AG04450 (cell line): Measurements from ENCODE around the gene STPG2. TPM values are rescaled to one million over a fixed set of nuclear protein-coding genes. Genes with fewer than 3 reads are reported as not detected.

Experiments used
- CTCF ChIA-PET: fragments of 300-600, 350-600 bp; formaldehyde crosslinking; extraction: SDS; loops from one replicate; lab custom pipeline; 2022; ENCODE audit warnings: antibody characterized with exemption, inconsistent platforms; lab: Charles Lee
- POLR2A ChIA-PET: fragments of 350-600 bp; formaldehyde crosslinking; extraction: SDS; loops from one replicate; lab custom pipeline; 2021; ENCODE audit warnings: antibody characterized with exemption, inconsistent platforms; lab: Yijun Ruan, JAX
- DNase-seq: peaks from one replicate; pipeline ENCODE4 v3.0.0-alpha.2; 2011; ENCODE audit warnings: low read depth, low spot score
- H3K27ac ChIP-seq: one replicate; pipeline ENCODE4 v1.5.1; 2012; ENCODE audit warnings: low read depth, low read length, control low read depth
- H3K27me3 ChIP-seq: one replicate; pipeline ENCODE4 v1.6.0; 2012; ENCODE audit warnings: low read length; ENCODE audit not compliant: control insufficient read depth, insufficient read depth
- H3K4me3 ChIP-seq: 2 replicates; pipeline ENCODE4 v1.5.1; 2011; ENCODE audit warnings: mild to moderate bottlenecking, low read depth, low read length, control low read depth
- H3K9me3 ChIP-seq: 2 replicates; pipeline ENCODE4 v1.5.1; 2012; ENCODE audit warnings: low read length; ENCODE audit not compliant: control insufficient read depth, insufficient read depth
- polyA minus RNA-seq: library from RNA; depleted of rRNA, polyadenylated mRNA; stranded (reverse); fragments of >200 nt; gene quantifications from 2 replicates; pipeline ENCODE4 v1.2.3, GENCODE V29; 2011; rRNA and poly(A)+ RNA removed
- polyA plus RNA-seq: library from polyadenylated mRNA; depleted of rRNA; stranded (reverse); fragments of >200 nt; gene quantifications from 2 replicates; pipeline ENCODE4 v1.2.3, GENCODE V29; 2011; rRNA removed
- TF ChIP-seq, protein P1 (sequence below): IDR thresholded peaks from 2 replicates; pipeline ENCODE4 v1.5.1; 2011; ENCODE audit warnings: low read depth, low read length, control low read depth, inconsistent platforms

The STPG2 gene
- polyA plus RNA-seq (not detected in 2 replicates), polyA minus RNA-seq (not detected in 2 replicates)

DNA sequence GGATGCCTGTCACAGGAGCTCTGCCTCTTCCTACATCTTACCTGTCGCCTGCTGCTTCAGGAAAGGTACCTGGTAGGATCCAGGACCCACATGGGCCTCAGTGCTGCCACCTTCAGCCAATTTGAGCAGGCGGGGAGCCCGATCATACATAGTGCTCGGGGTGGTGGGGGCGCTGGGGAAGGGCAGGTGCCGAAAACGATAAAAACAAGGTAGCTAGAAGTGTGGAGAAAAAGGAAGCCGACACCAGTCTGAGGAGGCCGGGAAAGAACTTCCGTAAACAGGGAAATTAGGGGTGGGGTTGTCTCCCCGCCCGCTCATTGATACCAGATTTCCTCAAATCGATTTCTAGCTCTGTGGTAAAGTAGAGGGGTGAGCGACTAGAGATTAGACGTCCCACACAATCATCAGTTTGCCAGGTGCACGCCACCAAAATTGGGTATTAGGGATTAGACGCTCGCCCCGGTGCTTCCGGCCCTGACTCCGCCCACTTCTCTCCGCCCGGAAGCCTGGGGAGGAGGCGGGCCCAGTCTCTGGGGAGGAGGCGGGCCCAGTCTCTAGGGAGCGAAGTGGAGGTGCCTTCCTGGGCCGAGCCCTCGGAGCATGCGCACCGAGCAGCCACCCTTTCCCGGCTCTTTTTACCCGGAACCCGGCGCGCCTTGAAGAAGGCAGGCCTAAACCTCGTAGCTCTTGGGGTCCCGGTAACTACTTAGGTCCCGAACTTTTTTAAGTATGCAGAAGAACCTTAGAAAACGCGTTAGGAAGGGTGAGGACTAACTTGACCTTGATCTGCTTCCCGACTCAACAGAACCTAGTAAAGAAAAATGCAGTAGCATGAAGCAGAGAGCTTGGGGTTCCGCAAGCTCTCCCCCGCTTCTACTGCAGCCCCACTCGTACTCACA lies at the start of gene STPG2:
Gene STPG2, minus strand, starts transcription at position 476 of the 899 bp plus-strand sequence.
- Histone ChIP-seq H3K27me3 (no peaks in the 10 kb centered on the region), H3K4me3 (peak within 1 kb of the TSS; percentile 77), H3K27ac (no peak within 1 kb of the TSS), H3K9me3 (no peaks in the 10 kb centered on the region)
- ChIA-PET CTCF (interaction anchor here (1.1 to 1.6 kb wide), 5 partner anchors 24 to 1320 kb away, joined by 3 to 5 read pairs (median 3); partner anchors contain the start of gene METAP1), POLR2A (interaction anchor here (0.7 kb wide), 1 partner anchor 945 kb away, joined by 4 read pairs; the partner anchor contains the start of gene ADH5)
- TF ChIP-seq, protein P1, sequence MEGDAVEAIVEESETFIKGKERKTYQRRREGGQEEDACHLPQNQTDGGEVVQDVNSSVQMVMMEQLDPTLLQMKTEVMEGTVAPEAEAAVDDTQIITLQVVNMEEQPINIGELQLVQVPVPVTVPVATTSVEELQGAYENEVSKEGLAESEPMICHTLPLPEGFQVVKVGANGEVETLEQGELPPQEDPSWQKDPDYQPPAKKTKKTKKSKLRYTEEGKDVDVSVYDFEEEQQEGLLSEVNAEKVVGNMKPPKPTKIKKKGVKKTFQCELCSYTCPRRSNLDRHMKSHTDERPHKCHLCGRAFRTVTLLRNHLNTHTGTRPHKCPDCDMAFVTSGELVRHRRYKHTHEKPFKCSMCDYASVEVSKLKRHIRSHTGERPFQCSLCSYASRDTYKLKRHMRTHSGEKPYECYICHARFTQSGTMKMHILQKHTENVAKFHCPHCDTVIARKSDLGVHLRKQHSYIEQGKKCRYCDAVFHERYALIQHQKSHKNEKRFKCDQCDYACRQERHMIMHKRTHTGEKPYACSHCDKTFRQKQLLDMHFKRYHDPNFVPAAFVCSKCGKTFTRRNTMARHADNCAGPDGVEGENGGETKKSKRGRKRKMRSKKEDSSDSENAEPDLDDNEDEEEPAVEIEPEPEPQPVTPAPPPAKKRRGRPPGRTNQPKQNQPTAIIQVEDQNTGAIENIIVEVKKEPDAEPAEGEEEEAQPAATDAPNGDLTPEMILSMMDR, result peak; percentile 42
- DNase-seq, result peak; percentile 66

DNA sequence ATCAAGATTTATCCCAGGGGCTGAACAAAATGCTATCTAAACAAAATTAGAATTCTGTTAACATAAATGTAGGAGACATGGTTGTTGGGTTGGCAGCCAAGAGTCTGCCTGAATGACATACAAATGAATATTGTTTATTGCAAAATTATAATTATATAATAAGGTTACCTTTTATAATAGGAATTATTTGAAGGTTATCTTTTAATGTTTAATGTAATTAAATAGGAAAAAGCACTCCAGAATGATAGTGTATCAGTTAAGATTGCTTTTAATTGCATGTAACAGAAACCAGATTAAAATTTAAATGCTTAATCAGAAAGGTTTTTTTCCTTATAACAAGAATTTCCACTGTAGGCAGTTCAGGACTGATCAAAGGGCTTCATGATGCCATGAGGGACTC lies 42.0 kb upstream of the STPG2 start:
- TF ChIP-seq, protein P1, result no peak
- H3K27me3 ChIP-seq, result peaks cover 2% of the 10 kb centered on the region
- no peak overlapping the region for H3K4me3 ChIP-seq
- no peak for DNase-seq
- H3K27ac ChIP-seq, result no peak overlapping the region
- ChIA-PET POLR2A (no interaction called here), CTCF (no interaction called here)
- H3K9me3 ChIP-seq, result no peaks in the 10 kb centered on the region

DNA sequence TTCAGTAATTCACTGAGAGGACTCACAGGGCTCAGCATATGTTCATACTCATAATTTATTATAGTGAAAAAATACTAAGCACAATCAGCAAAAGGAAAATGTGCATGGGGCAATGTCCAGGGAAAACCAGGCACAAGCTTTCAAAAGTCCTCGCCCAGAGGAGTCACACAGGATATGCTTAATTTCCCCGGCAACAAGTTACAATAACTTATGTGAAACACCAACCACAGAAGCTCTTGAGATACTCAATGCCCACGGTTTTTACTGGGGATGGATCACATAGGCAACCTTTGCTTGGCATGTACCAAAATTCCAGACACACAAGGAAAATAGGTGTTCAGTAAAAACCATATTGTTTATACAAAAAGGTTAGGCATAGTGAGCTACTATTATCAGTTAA lies 38.5 kb upstream of the STPG2 start:
- H3K27ac ChIP-seq, result no peak overlapping the region
- no peak for DNase-seq
- POLR2A ChIA-PET, result no interaction called here
- peaks cover 3% of the 10 kb centered on the region for H3K27me3 ChIP-seq
- TF ChIP-seq, protein P1, result no peak
- CTCF ChIA-PET, result no interaction called here
- no peaks in the 10 kb centered on the region for H3K9me3 ChIP-seq
- H3K4me3 ChIP-seq, result no peak overlapping the region

DNA sequence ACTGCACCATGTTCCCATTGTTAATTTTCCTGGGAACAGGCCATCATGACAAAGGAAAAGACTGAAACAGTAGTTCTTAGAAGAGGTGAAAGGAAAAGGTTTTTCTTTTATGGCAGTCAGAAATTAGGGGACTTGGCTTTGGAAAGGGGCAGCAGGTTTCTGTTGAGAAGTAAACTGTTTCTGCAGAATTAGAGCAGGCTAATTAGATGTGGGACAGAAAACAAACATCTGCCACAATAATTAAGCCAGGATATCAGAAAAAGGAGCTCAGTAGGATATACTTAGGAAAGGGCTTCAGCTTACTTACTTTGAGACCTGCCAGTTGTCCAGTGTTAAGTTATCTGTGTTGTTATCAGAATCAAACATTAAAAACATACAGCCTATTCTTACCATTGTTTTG lies 36.7 kb upstream of the STPG2 start:
- H3K27ac ChIP-seq, result no peak overlapping the region
- ChIA-PET POLR2A (no interaction called here), CTCF (no interaction called here)
- DNase-seq, result no peak
- TF ChIP-seq, protein P1, result no peak
- H3K9me3 ChIP-seq, result no peaks in the 10 kb centered on the region
- no peak overlapping the region for H3K4me3 ChIP-seq
- peaks cover 3% of the 10 kb centered on the region for H3K27me3 ChIP-seq

DNA sequence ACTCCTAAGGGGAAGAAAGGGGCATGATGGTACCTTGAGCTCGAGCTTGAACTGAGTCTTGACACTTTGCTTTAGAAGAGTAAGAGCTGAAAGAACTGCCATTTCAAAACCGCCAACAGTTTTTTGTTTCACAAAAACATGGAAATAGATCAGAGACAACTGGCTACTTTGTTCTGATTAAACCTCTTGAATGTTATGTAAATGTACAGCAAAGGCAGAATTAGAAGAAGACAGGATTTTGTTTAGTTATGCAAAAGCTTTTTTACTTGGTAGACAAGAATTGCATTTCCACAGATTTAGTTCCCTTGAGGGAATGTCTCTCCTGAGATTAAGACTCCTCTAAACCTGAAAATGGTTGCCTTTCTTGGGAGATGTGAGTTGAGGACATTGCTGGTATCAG lies 33.3 kb upstream of the STPG2 start:
- Histone ChIP-seq H3K27ac (no peak overlapping the region), H3K9me3 (no peaks in the 10 kb centered on the region), H3K27me3 (peaks cover 3% of the 10 kb centered on the region), H3K4me3 (no peak overlapping the region)
- CTCF ChIA-PET, result no interaction called here
- DNase-seq, result no peak
- TF ChIP-seq, protein P1, result no peak
- POLR2A ChIA-PET, result no interaction called here
